Sciatic nerve (tissue), 2 donors: ENCODE measurements around the gene SLC25A46. TPM values are rescaled to one million over a fixed set of nuclear protein-coding genes. Genes with fewer than 3 reads are reported as not detected.
"Not testable (repeated sequence)": the region's sequence is repeated elsewhere in the genome, so short reads cannot be mapped to it uniquely, and the experiment has no call there.

Source experiments
- ATAC-seq: fragments of 200-7000 bp; cut with Tn5 transposase; one replicate; pipeline ENCODE4 v1.9.1; 2020; ENCODE audit warnings: mild to moderate bottlenecking, moderate library complexity
- DNase-seq: peaks from one replicate; pipeline ENCODE4 v3.0.0-alpha.2; 2020; ENCODE audit warnings: low spot score
- intact Hi-C: fragments of 100-400 bp; cut with DNase I; formaldehyde crosslinking; loops from one replicate; pipeline ENCODE4 v1.14.2; 2022
- total RNA-seq: library from RNA; stranded (reverse); fragmentation: NEBNext Ultra II Directional; extraction: Animal tissue kit (Norgen Biotek cat#: 25700); gene quantifications from one replicate; pipeline ENCODE4 v1.2.1, GENCODE V29; 2021
- donor health status: DM: no; HTN: no; CAD: no.
- donor health status: DM: no; HTN: no; CAD: no.

The SLC25A46 gene
- total RNA-seq, 1 donor from 2014 or later: 36.2 TPM

- DNase-seq (no peak), ATAC-seq (no peak)
- intact Hi-C loops: no loop called here
Measured at GRCh38 chr5:110752953-110753352, 14.1 kb downstream of the SLC25A46 start.

DNA sequence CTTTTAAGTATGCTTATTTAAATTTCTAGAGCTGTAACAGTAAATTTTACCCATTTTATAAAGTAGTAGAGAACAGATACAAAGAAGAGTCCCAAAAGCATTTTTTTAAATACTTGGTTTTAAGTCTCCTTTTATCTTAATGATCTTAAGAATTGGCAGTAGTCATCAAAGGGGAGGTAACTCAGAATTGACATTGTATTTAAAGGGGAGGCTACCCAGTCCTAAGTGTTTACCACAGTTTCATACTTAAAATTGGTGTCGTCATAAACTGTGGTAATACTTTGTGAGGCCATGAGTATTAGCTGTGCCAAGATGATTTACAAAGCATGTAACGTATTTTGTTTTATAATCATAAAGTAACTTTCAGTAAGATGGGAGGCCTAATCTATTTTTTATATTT, 14.8 kb downstream of the SLC25A46 start:
- intact Hi-C loops: no loop called here
- no peak for DNase-seq
- ATAC-seq: no peak

DNA sequence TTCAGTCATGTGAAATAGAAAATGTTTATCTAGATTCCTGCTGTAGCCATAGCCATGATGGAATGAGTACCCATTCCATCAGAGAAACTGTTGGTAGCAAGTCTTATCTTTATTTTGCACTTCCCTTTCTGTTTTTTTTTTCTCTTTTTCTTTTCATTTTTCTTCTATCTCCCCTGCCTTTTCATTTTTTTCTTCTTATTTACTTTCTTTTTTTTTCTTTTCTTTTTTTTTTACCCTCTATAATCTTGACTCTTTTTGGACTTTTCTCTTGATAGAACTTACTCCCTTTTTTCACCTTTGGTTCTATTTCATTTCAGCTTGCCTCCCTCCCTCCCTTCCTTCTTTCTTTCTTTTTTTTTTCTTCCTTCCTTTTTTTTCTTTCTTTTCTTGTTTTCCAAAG, 15.4 kb downstream of the SLC25A46 start:
- no peak for DNase-seq
- intact Hi-C loops: no loop called here
- no peak for ATAC-seq

DNA sequence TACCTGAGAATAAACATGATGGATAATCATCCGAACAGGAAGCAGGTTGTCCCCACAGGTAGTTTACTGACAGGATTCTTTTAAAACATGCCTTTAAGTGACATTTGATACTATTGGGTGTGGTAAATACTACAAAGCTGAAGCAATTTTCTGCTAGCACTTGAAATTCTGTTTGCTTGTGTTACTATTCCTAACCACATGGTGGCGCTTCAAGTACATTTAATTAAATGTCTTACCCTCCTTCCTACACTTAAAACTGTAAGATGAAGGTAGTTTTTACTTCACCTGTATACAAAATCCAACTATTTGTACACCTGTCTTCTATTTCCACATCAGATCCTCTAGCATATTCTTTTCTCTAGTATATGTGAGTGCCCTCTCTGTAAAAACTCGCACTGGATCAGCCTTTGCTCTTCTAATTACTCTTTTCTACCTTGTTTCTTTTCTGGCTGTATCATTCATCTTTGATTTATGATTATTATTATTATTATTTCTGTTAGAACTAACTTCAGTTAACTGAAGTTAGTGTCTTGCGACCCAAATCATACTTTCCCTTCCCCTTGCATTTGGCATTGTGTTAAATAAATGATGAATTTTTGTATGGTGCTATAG, 18.4 kb downstream of the SLC25A46 start:
- ATAC-seq (no peak), DNase-seq (no peak)
- intact Hi-C loops: no loop called here

DNA sequence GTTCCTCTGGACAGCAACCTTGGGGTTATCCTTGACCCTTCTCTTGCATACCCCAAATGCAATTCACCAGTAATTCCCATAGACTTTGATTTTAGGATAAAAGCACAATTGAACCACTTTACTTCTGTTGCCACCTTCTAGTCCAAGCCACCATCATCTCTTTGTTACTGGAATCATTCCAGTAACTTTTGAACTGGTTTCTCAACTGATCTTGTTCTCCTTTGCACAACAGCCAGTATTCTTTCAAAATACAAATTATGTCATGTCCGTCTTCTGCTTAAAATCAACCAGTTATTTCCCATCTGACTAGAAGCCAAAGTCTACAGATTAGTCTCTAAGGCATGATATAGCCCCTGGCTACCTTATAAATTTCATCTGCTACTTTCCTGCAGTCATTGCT, 21.4 kb downstream of the SLC25A46 start:
- no peak for ATAC-seq
- no peak for DNase-seq
- intact Hi-C loops: no loop called here

GRCh38 chr5:110768138-110768860, 29.5 kb downstream of the SLC25A46 start:
- DNase-seq (no peak), ATAC-seq (no peak)
- intact Hi-C loops: no loop called here

DNA sequence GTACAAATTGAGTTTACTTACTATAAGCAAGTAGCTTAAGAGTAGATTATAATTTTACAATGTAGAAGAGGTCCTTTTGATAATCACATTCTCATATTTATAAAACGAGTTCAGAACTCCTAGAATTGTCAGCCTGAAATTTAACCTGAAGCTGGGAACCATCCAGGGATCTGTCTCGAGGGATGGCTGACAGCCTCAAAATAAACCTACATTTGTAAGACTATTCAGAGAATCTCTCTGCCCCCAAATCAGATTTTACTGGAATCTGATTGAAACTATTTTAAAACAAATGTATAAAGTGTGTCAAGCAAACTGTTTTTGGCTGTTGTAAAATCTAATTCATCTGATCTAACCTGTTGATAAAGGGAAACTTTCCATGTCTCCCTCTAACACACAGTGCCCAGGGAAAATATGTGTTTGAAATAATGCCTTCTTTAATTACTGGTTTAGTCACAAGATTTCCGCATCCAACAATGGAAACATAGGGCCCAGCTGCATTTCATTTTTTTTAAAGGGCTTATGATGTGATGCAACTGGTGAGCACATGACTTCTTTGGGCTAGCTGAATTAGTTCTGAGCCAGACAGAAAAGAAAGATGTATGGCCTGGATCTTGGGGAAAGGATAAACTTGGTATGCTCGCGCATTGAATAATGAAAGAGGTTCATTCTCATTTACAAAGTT, 30.3 kb downstream of the SLC25A46 start:
- intact Hi-C loops: no loop called here
- DNase-seq (no peak), ATAC-seq (peak; percentile 30)

DNA sequence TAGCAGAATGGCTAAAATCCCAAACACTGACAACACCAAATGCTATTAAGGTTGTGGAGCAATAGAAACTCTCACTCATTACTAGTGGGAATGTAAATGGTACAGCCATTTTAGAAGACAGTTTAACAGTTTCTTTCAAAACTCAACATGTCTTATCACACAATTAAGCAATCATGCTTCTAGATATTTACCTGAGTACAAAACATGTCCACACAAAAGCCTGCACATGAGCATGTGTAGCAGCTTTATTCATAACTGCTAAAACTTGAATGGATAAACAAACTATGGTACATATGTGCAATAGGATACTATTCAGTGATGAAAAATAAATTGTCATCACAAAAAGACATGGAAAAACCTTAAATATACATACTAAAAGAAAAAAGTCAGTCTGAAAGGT, 31.5 kb downstream of the SLC25A46 start:
- no peak for DNase-seq
- no peak for ATAC-seq
- intact Hi-C loops: no loop called here

DNA sequence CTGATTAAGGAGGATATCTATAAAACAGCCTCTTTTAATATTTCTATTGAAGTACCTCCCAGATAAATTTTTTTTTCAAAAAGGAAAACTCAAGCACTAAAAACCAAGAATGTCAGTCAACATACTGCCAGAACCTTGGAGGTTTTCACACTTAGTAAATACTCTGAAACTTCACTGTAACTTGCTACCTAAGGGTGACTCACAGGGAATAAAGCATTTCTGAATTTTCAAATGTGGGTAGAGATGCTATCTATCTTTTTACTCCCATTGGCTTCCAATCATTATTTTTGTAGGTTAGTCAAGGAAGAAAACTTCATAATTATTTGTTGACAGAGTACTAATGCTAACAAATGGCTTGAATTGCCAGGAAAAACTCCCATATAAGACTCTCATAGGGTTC, 46.1 kb downstream of the SLC25A46 start:
- intact Hi-C loops: no loop called here
- DNase-seq (no peak), ATAC-seq (no peak)

GRCh38 chr5:110785356-110785755, 46.5 kb downstream of the SLC25A46 start:
- intact Hi-C loops: no loop called here
- ATAC-seq (no peak), DNase-seq (no peak)

DNA sequence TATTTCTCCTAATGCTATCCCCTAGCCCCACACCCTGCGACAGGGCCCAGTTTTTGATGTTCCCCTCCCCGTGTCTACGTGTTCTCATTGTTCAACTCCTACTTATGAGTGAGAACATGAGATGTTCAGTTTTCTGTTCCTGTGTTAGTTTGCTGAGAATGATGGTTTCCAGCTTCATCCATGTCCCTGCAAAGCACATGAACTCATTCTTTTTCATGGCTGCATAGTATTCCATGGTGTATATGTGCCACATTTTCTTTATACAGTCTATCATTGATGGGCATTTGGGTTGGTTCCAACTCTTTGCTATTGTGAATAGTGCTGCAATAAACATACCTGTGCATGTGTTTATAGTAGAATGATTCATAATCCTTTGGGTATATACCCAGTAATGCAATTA, 49.2 kb downstream of the SLC25A46 start:
- intact Hi-C loops, ATAC-seq, DNase-seq: not testable (repeated sequence)

GRCh38 chr5:110790673-110791072, 51.9 kb downstream of the SLC25A46 start:
- DNase-seq (no peak), ATAC-seq (no peak)
- intact Hi-C loops: no loop called here

DNA sequence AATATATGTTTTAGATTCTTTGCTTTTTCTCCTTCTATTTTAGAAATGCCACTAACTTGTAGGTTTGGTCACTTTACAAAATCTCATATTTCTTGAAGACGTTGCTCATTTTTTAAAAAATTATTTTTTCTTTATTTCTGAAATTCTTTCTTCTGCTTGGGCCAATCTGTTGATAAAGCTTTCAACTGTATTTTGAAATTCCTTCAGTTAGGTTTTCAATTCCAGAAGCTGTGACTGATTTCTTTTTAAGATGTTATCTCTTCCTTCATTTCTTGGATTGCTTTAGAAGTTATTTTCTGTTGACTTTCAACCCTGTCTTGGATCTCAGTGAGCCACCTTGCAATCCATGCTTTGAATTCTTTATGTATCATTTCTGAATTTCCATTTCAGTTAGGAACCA, 64.2 kb downstream of the SLC25A46 start:
- DNase-seq (no peak), ATAC-seq (no peak)
- intact Hi-C loops: no loop called here

- no peak for DNase-seq
- ATAC-seq: no peak
- intact Hi-C loops: no loop called here
Measured at GRCh38 chr5:110803467-110804326, 64.9 kb downstream of the SLC25A46 start.

DNA sequence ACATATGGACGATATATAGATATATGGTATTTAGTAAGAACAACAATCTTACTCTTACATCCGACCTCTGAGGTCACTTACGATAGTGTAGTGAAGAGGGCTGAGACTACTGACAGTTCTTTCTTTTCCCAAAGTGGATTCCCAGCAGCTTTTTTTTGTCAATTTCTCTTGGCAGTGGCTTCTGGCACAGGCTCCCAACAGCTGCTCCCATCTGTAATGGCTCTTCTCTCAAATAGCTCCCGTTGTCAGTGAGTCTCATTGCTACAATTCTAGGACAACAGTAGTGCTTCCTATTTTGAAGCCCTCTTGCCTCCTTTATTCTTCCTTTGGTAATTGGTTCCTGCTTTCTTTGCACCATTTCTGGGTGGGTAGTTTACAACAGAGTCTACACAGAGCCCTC, 68.4 kb downstream of the SLC25A46 start:
- ATAC-seq: no peak
- intact Hi-C loops: no loop called here
- no peak for DNase-seq

GRCh38 chr5:110809006-110809405, 70.2 kb downstream of the SLC25A46 start:
- no peak for DNase-seq
- ATAC-seq: no peak
- intact Hi-C loops: no loop called here
